HG03175 (cell line): ENCODE results near the gene AMBP.

Experiments used
- ATAC-seq: cut with Tn5 transposase; IDR thresholded peaks from one replicate; pipeline ENCODE4 v1.9.1; 2021; ENCODE audit warnings: mild to moderate bottlenecking, moderate library complexity; ENCODE audit not compliant: unreplicated experiment

AMBP gene

GRCh38 chr9:114114364-114114763 lies 36.3 kb upstream of the AMBP start:
- no peak for ATAC-seq

GRCh38 chr9:114112778-114113584 lies 34.9 kb upstream of the AMBP start:
- no peak for ATAC-seq

GRCh38 chr9:114112325-114112724 lies 34.2 kb upstream of the AMBP start:
- no peak for ATAC-seq

GRCh38 chr9:114110180-114110579 lies 32.1 kb upstream of the AMBP start:
- no peak for ATAC-seq

- no peak for ATAC-seq
Measured at GRCh38 chr9:114109124-114109523, 31.0 kb upstream of the AMBP start.

- ATAC-seq = peak; percentile 70
Measured at GRCh38 chr9:114108016-114108833, 30.1 kb upstream of the AMBP start.

- no peak for ATAC-seq
Measured at GRCh38 chr9:114107286-114108001, 29.3 kb upstream of the AMBP start.

- no peak for ATAC-seq
Measured at GRCh38 chr9:114105236-114105635, 27.1 kb upstream of the AMBP start.

- no peak for ATAC-seq
Measured at GRCh38 chr9:114102484-114102883, 24.4 kb upstream of the AMBP start.

GRCh38 chr9:114100536-114100935 lies 22.4 kb upstream of the AMBP start:
- ATAC-seq = no peak

GRCh38 chr9:114099669-114100270 lies 21.7 kb upstream of the AMBP start:
- no peak for ATAC-seq

GRCh38 chr9:114098936-114099668 lies 21.0 kb upstream of the AMBP start, which contains the start of gene KIF12:
KIF12 (minus strand) TSS chr9:114099292; CDS start chr9:114099276, 16 bp downstream.
- no peak for ATAC-seq

- no peak for ATAC-seq
Measured at GRCh38 chr9:114098021-114098935, 20.2 kb upstream of the AMBP start.

GRCh38 chr9:114097613-114098020 lies 19.5 kb upstream of the AMBP start:
- no peak for ATAC-seq

GRCh38 chr9:114096866-114097612 lies 18.9 kb upstream of the AMBP start:
- no peak for ATAC-seq

- ATAC-seq = no peak
Measured at GRCh38 chr9:114096041-114096511, 18.0 kb upstream of the AMBP start.

GRCh38 chr9:114094971-114095370 lies 16.9 kb upstream of the AMBP start:
- no peak for ATAC-seq

GRCh38 chr9:114093761-114094505 lies 15.8 kb upstream of the AMBP start:
- no peak for ATAC-seq
